ENCODE data around the gene RETREG2.

DNA sequence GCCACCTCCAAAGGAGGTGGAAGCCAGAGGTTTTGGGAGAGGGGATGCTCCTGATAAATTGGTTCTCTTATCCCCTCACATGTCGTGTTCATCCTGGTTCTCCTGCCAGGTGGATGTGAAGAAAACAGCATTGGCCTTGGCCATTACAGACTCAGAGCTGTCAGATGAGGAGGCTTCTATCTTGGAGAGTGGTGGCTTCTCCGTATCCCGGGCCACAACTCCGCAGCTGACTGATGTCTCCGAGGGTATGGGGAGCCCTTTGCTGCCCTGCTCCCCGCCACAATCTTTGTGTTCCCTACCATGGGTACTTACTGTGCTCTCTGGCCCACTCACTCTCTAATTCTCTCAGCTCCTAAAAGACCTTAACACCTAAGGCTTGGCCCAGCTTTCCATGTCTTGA is 3.5 kb downstream of the RETREG2 start:
- TF ChIP-seq POLR2AphosphoS5 (IDR thresholded peaks at IDR 0.05) (no peak), POLR2A (IDR thresholded peaks at IDR 0.05) (no peak), EP300 (IDR thresholded peaks at IDR 0.05; ENCODE audit: low read depth) (no peak)
- TF ChIP-seq, protein P1, sequence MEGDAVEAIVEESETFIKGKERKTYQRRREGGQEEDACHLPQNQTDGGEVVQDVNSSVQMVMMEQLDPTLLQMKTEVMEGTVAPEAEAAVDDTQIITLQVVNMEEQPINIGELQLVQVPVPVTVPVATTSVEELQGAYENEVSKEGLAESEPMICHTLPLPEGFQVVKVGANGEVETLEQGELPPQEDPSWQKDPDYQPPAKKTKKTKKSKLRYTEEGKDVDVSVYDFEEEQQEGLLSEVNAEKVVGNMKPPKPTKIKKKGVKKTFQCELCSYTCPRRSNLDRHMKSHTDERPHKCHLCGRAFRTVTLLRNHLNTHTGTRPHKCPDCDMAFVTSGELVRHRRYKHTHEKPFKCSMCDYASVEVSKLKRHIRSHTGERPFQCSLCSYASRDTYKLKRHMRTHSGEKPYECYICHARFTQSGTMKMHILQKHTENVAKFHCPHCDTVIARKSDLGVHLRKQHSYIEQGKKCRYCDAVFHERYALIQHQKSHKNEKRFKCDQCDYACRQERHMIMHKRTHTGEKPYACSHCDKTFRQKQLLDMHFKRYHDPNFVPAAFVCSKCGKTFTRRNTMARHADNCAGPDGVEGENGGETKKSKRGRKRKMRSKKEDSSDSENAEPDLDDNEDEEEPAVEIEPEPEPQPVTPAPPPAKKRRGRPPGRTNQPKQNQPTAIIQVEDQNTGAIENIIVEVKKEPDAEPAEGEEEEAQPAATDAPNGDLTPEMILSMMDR (IDR thresholded peaks at IDR 0.05) = no peak

Measured in transverse colon (tissue), 4 donors.